ENCODE data around the gene EPHA10. TPM values are rescaled to one million over a fixed set of nuclear protein-coding genes. Genes with fewer than 3 reads are reported as not detected.

The EPHA10 gene
- polyA plus RNA-seq, 2 of the 4 experiments (the other 2 are of a cell fraction): 0.35 to 0.53 TPM

- Histone ChIP-seq H3K4me1 (no peaks in the 10 kb centered on the region), H3K27ac (no peak overlapping the region), H3K4me2 (no peak overlapping the region), H3K4me3 (no peak overlapping the region), H3K9me3 (no peaks in the 10 kb centered on the region)
- ChIA-PET POLR2A (no interaction called here), CTCF (no interaction called here)
- 82% methylated on average over 11 of the region's 15 CpGs for WGBS (ENCODE audit: missing lambda C conversion rate)
- no peak for DNase-seq (ENCODE audit: low read depth in 1 of 2, low spot score in 1 of 2)
- FAIRE-seq: no peak
- TF ChIP-seq HDAC2 (IDR thresholded peaks at IDR 0.05) (no peak), HOXB5 (CRISPR knock-in tag; IDR thresholded peaks at IDR 0.05) (no peak), ZC3H11A (IDR thresholded peaks at IDR 0.05) (no peak), POLR2AphosphoS2 (conservative IDR thresholded peaks at IDR 0.05; ENCODE audit: low read length) (no peak), JUNB (IDR thresholded peaks at IDR 0.05) (no peak), CHD4 (IDR thresholded peaks at IDR 0.05; ENCODE audit: borderline replicate concordance) (no peak), RAD21 (conservative IDR thresholded peaks at IDR 0.05 in 1 of 2, IDR thresholded peaks at IDR 0.05 in 1 of 2) (no peak), HEYL (CRISPR knock-in tag; IDR thresholded peaks at IDR 0.05) (no peak), JUN (IDR thresholded peaks at IDR 0.05) (no peak), EHF (CRISPR knock-in tag; IDR thresholded peaks at IDR 0.05) (no peak), EP300 (IDR thresholded peaks at IDR 0.05) (no peak), TP53 (CRISPR knock-in tag; IDR thresholded peaks at IDR 0.05) (no peak), SMC3 (IDR thresholded peaks at IDR 0.05) (no peak), FOSL2 (IDR thresholded peaks at IDR 0.05) (no peak), FOSL2 (CRISPR knock-in tag; IDR thresholded peaks at IDR 0.05) (no peak), CBX8 (IDR thresholded peaks at IDR 0.05) (no peak), KDM1A (IDR thresholded peaks at IDR 0.05; ENCODE audit: low read depth) (no peak), RARB (CRISPR knock-in tag; IDR thresholded peaks at IDR 0.05) (no peak)
- TF ChIP-seq, protein P1, sequence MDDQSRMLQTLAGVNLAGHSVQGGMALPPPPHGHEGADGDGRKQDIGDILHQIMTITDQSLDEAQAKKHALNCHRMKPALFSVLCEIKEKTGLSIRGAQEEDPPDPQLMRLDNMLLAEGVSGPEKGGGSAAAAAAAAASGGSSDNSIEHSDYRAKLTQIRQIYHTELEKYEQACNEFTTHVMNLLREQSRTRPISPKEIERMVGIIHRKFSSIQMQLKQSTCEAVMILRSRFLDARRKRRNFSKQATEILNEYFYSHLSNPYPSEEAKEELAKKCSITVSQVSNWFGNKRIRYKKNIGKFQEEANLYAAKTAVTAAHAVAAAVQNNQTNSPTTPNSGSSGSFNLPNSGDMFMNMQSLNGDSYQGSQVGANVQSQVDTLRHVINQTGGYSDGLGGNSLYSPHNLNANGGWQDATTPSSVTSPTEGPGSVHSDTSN (IDR thresholded peaks at IDR 0.05): no peak
- TF ChIP-seq, protein P2, sequence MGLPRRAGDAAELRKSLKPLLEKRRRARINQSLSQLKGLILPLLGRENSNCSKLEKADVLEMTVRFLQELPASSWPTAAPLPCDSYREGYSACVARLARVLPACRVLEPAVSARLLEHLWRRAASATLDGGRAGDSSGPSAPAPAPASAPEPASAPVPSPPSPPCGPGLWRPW (IDR thresholded peaks at IDR 0.05): no peak
- TF ChIP-seq, protein P3, sequence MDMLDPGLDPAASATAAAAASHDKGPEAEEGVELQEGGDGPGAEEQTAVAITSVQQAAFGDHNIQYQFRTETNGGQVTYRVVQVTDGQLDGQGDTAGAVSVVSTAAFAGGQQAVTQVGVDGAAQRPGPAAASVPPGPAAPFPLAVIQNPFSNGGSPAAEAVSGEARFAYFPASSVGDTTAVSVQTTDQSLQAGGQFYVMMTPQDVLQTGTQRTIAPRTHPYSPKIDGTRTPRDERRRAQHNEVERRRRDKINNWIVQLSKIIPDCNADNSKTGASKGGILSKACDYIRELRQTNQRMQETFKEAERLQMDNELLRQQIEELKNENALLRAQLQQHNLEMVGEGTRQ (IDR thresholded peaks at IDR 0.05): no peak
- ATAC-seq: no peak
Measured at GRCh38 chr1:37718901-37719571, 45.9 kb downstream of the EPHA10 start.

- ChIA-PET POLR2A (no interaction called here), CTCF (no interaction called here)
- H3K4me3 ChIP-seq: no peak overlapping the region
- 83% methylated on average over 16 of the region's 26 CpGs for WGBS (ENCODE audit: missing lambda C conversion rate)
- H3K4me2 ChIP-seq: no peak overlapping the region
- no peaks in the 10 kb centered on the region for H3K4me1 ChIP-seq
- no peak for DNase-seq (ENCODE audit: low read depth in 1 of 2, low spot score in 1 of 2)
- FAIRE-seq: no peak
- no peak for TF ChIP-seq HMGXB4 (CRISPR knock-in tag; IDR thresholded peaks at IDR 0.05; ENCODE audit: borderline replicate concordance)
- no peak for TF ChIP-seq ATOH8 (CRISPR knock-in tag; IDR thresholded peaks at IDR 0.05; ENCODE audit: low read depth)
- no peak for TF ChIP-seq RCOR1 (IDR thresholded peaks at IDR 0.05; ENCODE audit: low read depth, low read length)
- TF ChIP-seq HOXA7 (CRISPR knock-in tag; IDR thresholded peaks at IDR 0.05): no peak
- TF ChIP-seq BCL3 (IDR thresholded peaks at IDR 0.05): no peak
- ATAC-seq: no peak
- H3K9me3 ChIP-seq: no peaks in the 10 kb centered on the region
- H3K27ac ChIP-seq: no peak overlapping the region
Measured at GRCh38 chr1:37718181-37718900, 46.6 kb downstream of the EPHA10 start.
